ENCODE data around the gene SH3RF3.

Gene SH3RF3

GRCh38 chr2:109498906-109499305, 369.9 kb downstream of the SH3RF3 start:
- no peak for TF ChIP-seq REST (IDR thresholded peaks at IDR 0.05; ENCODE audit: insufficient read depth in 1 of 2, low read depth in 2 of 2, low read length in 2 of 2)

GRCh38 chr2:109499566-109499965, 370.6 kb downstream of the SH3RF3 start:
- TF ChIP-seq POLR2AphosphoS5 (IDR thresholded peaks at IDR 0.05; ENCODE audit: low read depth, low read length), result no peak
- no peak for TF ChIP-seq SIN3A (IDR thresholded peaks at IDR 0.05; ENCODE audit: borderline replicate concordance, insufficient read depth, low read length)
- no peak for TF ChIP-seq REST (IDR thresholded peaks at IDR 0.05; ENCODE audit: insufficient read depth in 1 of 2, low read depth in 2 of 2, low read length in 2 of 2)
- TF ChIP-seq FOXP2 (optimal IDR thresholded peaks at IDR 0.05; ENCODE audit: borderline replicate concordance, extremely low read depth, extremely low read length, insufficient read depth), result no peak
- TF ChIP-seq TAF1 (IDR thresholded peaks at IDR 0.05; ENCODE audit: borderline replicate concordance, insufficient read depth, low read length), result no peak

GRCh38 chr2:109500910-109501309, 371.9 kb downstream of the SH3RF3 start:
- TF ChIP-seq TAF1 (IDR thresholded peaks at IDR 0.05; ENCODE audit: borderline replicate concordance, insufficient read depth, low read length) (no peak), FOXP2 (optimal IDR thresholded peaks at IDR 0.05; ENCODE audit: borderline replicate concordance, extremely low read depth, extremely low read length, insufficient read depth) (no peak), POLR2AphosphoS5 (IDR thresholded peaks at IDR 0.05; ENCODE audit: low read depth, low read length) (no peak), REST (IDR thresholded peaks at IDR 0.05; ENCODE audit: insufficient read depth in 1 of 2, low read depth in 2 of 2, low read length in 2 of 2) (no peak), SIN3A (IDR thresholded peaks at IDR 0.05; ENCODE audit: borderline replicate concordance, insufficient read depth, low read length) (no peak)

GRCh38 chr2:109501461-109501860, 372.5 kb downstream of the SH3RF3 start:
- no peak for TF ChIP-seq REST (IDR thresholded peaks at IDR 0.05; ENCODE audit: insufficient read depth in 1 of 2, low read depth in 2 of 2, low read length in 2 of 2)
- TF ChIP-seq TAF1 (IDR thresholded peaks at IDR 0.05; ENCODE audit: borderline replicate concordance, insufficient read depth, low read length), result no peak
- TF ChIP-seq FOXP2 (optimal IDR thresholded peaks at IDR 0.05; ENCODE audit: borderline replicate concordance, extremely low read depth, extremely low read length, insufficient read depth), result no peak
- no peak for TF ChIP-seq POLR2AphosphoS5 (IDR thresholded peaks at IDR 0.05; ENCODE audit: low read depth, low read length)
- no peak for TF ChIP-seq SIN3A (IDR thresholded peaks at IDR 0.05; ENCODE audit: borderline replicate concordance, insufficient read depth, low read length)

- TF ChIP-seq POLR2AphosphoS5 (IDR thresholded peaks at IDR 0.05; ENCODE audit: low read depth, low read length) (no peak), TAF1 (IDR thresholded peaks at IDR 0.05; ENCODE audit: borderline replicate concordance, insufficient read depth, low read length) (no peak), SIN3A (IDR thresholded peaks at IDR 0.05; ENCODE audit: borderline replicate concordance, insufficient read depth, low read length) (no peak), REST (IDR thresholded peaks at IDR 0.05; ENCODE audit: insufficient read depth in 1 of 2, low read depth in 2 of 2, low read length in 2 of 2) (no peak), FOXP2 (optimal IDR thresholded peaks at IDR 0.05; ENCODE audit: borderline replicate concordance, extremely low read depth, extremely low read length, insufficient read depth) (no peak)
Measured at GRCh38 chr2:109503191-109503590, 374.2 kb downstream of the SH3RF3 start.
